NB4 (cell line): ENCODE data around the gene APPL2.

Experiments
- CTCF ChIP-seq: IDR thresholded peaks from one replicate; pipeline ENCODE4 v1.5.1; 2012; ENCODE audit warnings: low read depth, low read length
- MAX ChIP-seq: IDR thresholded peaks from 2 replicates; pipeline ENCODE4 v1.6.1; 2011; ENCODE audit warnings: low read depth, low read length
- POLR2A ChIP-seq: IDR thresholded peaks from 2 replicates; pipeline ENCODE4 v1.6.1; 2011; ENCODE audit warnings: mild to moderate bottlenecking; ENCODE audit not compliant: insufficient read length; ENCODE audit errors: extremely low read depth

- TF ChIP-seq CTCF (no peak), MAX (no peak), POLR2A (no peak)
Measured at GRCh38 chr12:105167346-105167745, 68.6 kb downstream of the APPL2 start.
